ENCODE data around the gene PPY.

GRCh38 chr17:43913584-43913983 is 28.7 kb downstream of the PPY start:
- TF ChIP-seq POLR2A (IDR thresholded peaks at IDR 0.05; ENCODE audit: low read length): no peak
- TF ChIP-seq GATA1 (IDR thresholded peaks at IDR 0.05; ENCODE audit: low read depth, low read length): no peak

All from erythroblast (primary cell).